ENCODE measurements around the gene TBC1D22B. TPM values are rescaled to one million over a fixed set of nuclear protein-coding genes. Genes with fewer than 3 reads are reported as not detected.

TBC1D22B gene
- total RNA-seq, 4 donors from 2014 or later = 7.3 to 10.2 (median 8.6) TPM

- H3K4me1 ChIP-seq = peaks cover 12 to 24% (median 17%) of the 10 kb centered on the region in 4 donors
- no peak overlapping the region for H3K4me3 ChIP-seq
- 88% methylated on average over 6 of the region's 6 CpGs for WGBS
- H3K27me3 ChIP-seq = no peaks in the 10 kb centered on the region
- H3K9me3 ChIP-seq = no peaks in the 10 kb centered on the region
- intact Hi-C loops (cut with DNase I) = no loop called here
- no peak for DNase-seq (ENCODE audit: extremely low spot score)
- peaks cover 0 to 23% (median 10%) of the 10 kb centered on the region in 4 donors for H3K36me3 ChIP-seq
- no peak overlapping the region for H3K27ac ChIP-seq (replicated peaks in 1 of 4)
- TF ChIP-seq CTCF (IDR thresholded peaks at IDR 0.05) (no peak), POLR2AphosphoS5 (IDR thresholded peaks at IDR 0.05) (no peak), POLR2A (IDR thresholded peaks at IDR 0.05; ENCODE audit: low read depth) (no peak), EP300 (IDR thresholded peaks at IDR 0.05) (no peak)
These were observed 19.4 kb downstream of the TBC1D22B start for GRCh38 chr6:37277001-37277409.

GRCh38 chr6:37279366-37280134 is 22.0 kb downstream of the TBC1D22B start:
- peaks cover 0 to 36% (median 26%) of the 10 kb centered on the region in 4 donors for H3K36me3 ChIP-seq
- 95% methylated on average over 9 of the region's 9 CpGs for WGBS
- intact Hi-C loops (cut with DNase I) = no loop called here
- TF ChIP-seq POLR2A (IDR thresholded peaks at IDR 0.05; ENCODE audit: low read depth) (no peak), POLR2AphosphoS5 (IDR thresholded peaks at IDR 0.05) (peak; percentile 17 to 41)
- H3K4me3 ChIP-seq = no peak overlapping the region
- no peaks in the 10 kb centered on the region for H3K9me3 ChIP-seq
- peak overlapping the region in 3 of 4 donors; percentile 30 to 35 (median 32) for H3K27ac ChIP-seq (replicated peaks in 1 of 4)
- H3K4me1 ChIP-seq = peaks cover 31 to 49% (median 43%) of the 10 kb centered on the region in 4 donors
- no peaks in the 10 kb centered on the region for H3K27me3 ChIP-seq
- DNase-seq (ENCODE audit: extremely low spot score) = no peak

GRCh38 chr6:37280162-37280887 is 22.8 kb downstream of the TBC1D22B start:
- no peak for DNase-seq (ENCODE audit: extremely low spot score)
- TF ChIP-seq POLR2AphosphoS5 (IDR thresholded peaks at IDR 0.05) (no peak), POLR2A (IDR thresholded peaks at IDR 0.05; ENCODE audit: low read depth) (no peak), CTCF (IDR thresholded peaks at IDR 0.05) (no peak), EP300 (IDR thresholded peaks at IDR 0.05) (no peak)
- Histone ChIP-seq H3K9me3 (no peaks in the 10 kb centered on the region), H3K27me3 (no peaks in the 10 kb centered on the region), H3K4me1 (peaks cover 35 to 57% (median 48%) of the 10 kb centered on the region in 4 donors), H3K36me3 (peaks cover 0 to 44% (median 31%) of the 10 kb centered on the region in 4 donors), H3K27ac (replicated peaks in 1 of 4) (peak overlapping the region in 1 of 4 donors; percentile 32), H3K4me3 (no peak overlapping the region)
- 80% methylated on average over 8 of the region's 8 CpGs for WGBS
- intact Hi-C loops (cut with DNase I) = no loop called here

GRCh38 chr6:37282371-37282770 is 24.8 kb downstream of the TBC1D22B start:
- no peak for TF ChIP-seq POLR2AphosphoS5 (IDR thresholded peaks at IDR 0.05)
- no peak for TF ChIP-seq CTCF (IDR thresholded peaks at IDR 0.05)
- no peak for TF ChIP-seq POLR2A (IDR thresholded peaks at IDR 0.05; ENCODE audit: low read depth)
- no peak for TF ChIP-seq EP300 (IDR thresholded peaks at IDR 0.05)
- intact Hi-C loops (cut with DNase I) = no loop called here
- peak overlapping the region; percentile 71 to 75 (median 74) for H3K27ac ChIP-seq (replicated peaks in 1 of 4)
- DNase-seq (ENCODE audit: extremely low spot score) = no peak
- peaks cover 35 to 60% (median 48%) of the 10 kb centered on the region in 4 donors for H3K4me1 ChIP-seq
- peaks cover 0 to 64% (median 50%) of the 10 kb centered on the region in 4 donors for H3K36me3 ChIP-seq
- 100% methylated on average over 2 of the region's 2 CpGs for WGBS
- no peak overlapping the region for H3K4me3 ChIP-seq
- H3K9me3 ChIP-seq = no peaks in the 10 kb centered on the region
- no peaks in the 10 kb centered on the region for H3K27me3 ChIP-seq

DNA sequence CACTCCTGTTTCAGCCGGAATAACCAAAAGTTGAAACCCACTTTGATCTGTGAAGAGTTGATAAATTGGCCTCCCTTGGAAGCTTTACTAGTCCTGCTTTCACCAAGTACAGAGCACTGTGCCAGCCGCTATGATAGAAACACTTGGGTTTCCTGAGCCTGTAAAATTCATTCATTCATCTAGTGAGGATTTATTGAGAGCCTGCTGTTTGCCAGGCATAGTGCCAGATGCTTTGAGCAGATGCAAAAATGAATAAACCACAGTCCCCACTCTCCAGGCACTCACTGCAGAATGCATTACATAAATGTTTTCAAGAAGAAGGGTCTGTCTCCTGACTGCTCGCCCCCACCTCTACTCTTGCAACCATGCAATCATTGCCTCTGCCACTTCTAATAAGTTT is 25.7 kb downstream of the TBC1D22B start:
- TF ChIP-seq CTCF (IDR thresholded peaks at IDR 0.05) (no peak), POLR2A (IDR thresholded peaks at IDR 0.05; ENCODE audit: low read depth) (no peak), POLR2AphosphoS5 (IDR thresholded peaks at IDR 0.05) (no peak), EP300 (IDR thresholded peaks at IDR 0.05) (no peak)
- H3K9me3 ChIP-seq = no peaks in the 10 kb centered on the region
- H3K4me1 ChIP-seq = peaks cover 35 to 60% (median 48%) of the 10 kb centered on the region in 4 donors
- 67% methylated on average over 3 of the region's 3 CpGs for WGBS
- peak overlapping the region; percentile 71 to 75 (median 74) for H3K27ac ChIP-seq (replicated peaks in 1 of 4)
- peaks cover 0 to 72% (median 56%) of the 10 kb centered on the region in 4 donors for H3K36me3 ChIP-seq
- no peak overlapping the region for H3K4me3 ChIP-seq
- H3K27me3 ChIP-seq = no peaks in the 10 kb centered on the region
- no peak for DNase-seq (ENCODE audit: extremely low spot score)
- intact Hi-C loops (cut with DNase I) = no loop called here
